Uterus (tissue), 4 donors: Measurements from ENCODE around the gene ISCA2. TPM values are rescaled to one million over a fixed set of nuclear protein-coding genes. Genes with fewer than 3 reads are reported as not detected.

Source experiments
- DNase-seq, 2 donors: peaks; one replicate each; pipeline ENCODE4 v3.0.0-alpha.2; 2019 to 2020
- H3K27ac ChIP-seq, 2 donors: fragments of 200-600 bp; sonication (generic); 1 replicate in 1 of 2; 2 replicates in 1 of 2; pipeline ENCODE4 v1.5.1; 2016 to 2018
- H3K27me3 ChIP-seq, 2 donors: fragments of 200-600 bp; sonication (generic); one replicate each; pipeline ENCODE4 v1.5.1; 2018 to 2019; ENCODE audit warnings: control low read depth in 1 of 2
- H3K36me3 ChIP-seq, 2 donors: fragments of 200-600 bp; sonication (generic); one replicate each; pipeline ENCODE4 v1.5.1; 2019; ENCODE audit warnings: control low read depth in 1 of 2
- H3K4me1 ChIP-seq, 2 donors: fragments of 200-600 bp; sonication (generic); one replicate each; pipeline ENCODE4 v1.5.1; 2018 to 2019; ENCODE audit warnings: control low read depth in 1 of 2
- H3K4me3 ChIP-seq, 2 donors: fragments of 200-600 bp; sonication (generic); 1 replicate in 1 of 2; 2 replicates in 1 of 2; pipeline ENCODE4 v1.5.1; 2018 to 2019; ENCODE audit warnings: mild to moderate bottlenecking in 1 of 2
- H3K9me3 ChIP-seq, 2 donors: fragments of 200-600 bp; sonication (generic); one replicate each; pipeline ENCODE4 v1.5.1; 2019; ENCODE audit warnings: control low read depth in 1 of 2
- POLR2A ChIP-seq, 2 donors: fragments of 450-650 bp; IDR thresholded peaks; one replicate each; pipeline ENCODE4 v1.6.1; 2016; ENCODE audit warnings: antibody characterized with exemption in 2 of 2, mild to moderate bottlenecking in 1 of 2, moderate library complexity in 1 of 2
- intact Hi-C: fragments of 100-400 bp; cut with DNase I; formaldehyde crosslinking; loops from one replicate; pipeline ENCODE4 v1.15.1; 2023; ENCODE audit warnings: low total_unique reads
- total RNA-seq, 4 donors: library from RNA; depleted of rRNA in 3 of 4; stranded (reverse); fragments of >200 nt in 3 of 4; gene quantifications; one replicate each; pipeline versions ENCODE4 v1.1.0 to v1.2.4, GENCODE V29; 2014 to 2023
- TF ChIP-seq, protein P1 (sequence below), 4 experiments: fragments of 200-600 bp in 2 of 4; fragments of 450-650 bp in 2 of 4; sonication (generic) in 2 of 4; IDR thresholded peaks; one replicate each; pipeline ENCODE4 v1.5.1; 2016 to 2019; ENCODE audit warnings: antibody characterized with exemption in 4 of 4, mild to moderate bottlenecking in 2 of 4, moderate library complexity in 1 of 4
- donor health status: DM: yes; HTN: yes; CAD: no.

Gene ISCA2
- total RNA-seq, 4 donors from 2014 or later: 1.0 to 22.2 (median 11.0) TPM

DNA sequence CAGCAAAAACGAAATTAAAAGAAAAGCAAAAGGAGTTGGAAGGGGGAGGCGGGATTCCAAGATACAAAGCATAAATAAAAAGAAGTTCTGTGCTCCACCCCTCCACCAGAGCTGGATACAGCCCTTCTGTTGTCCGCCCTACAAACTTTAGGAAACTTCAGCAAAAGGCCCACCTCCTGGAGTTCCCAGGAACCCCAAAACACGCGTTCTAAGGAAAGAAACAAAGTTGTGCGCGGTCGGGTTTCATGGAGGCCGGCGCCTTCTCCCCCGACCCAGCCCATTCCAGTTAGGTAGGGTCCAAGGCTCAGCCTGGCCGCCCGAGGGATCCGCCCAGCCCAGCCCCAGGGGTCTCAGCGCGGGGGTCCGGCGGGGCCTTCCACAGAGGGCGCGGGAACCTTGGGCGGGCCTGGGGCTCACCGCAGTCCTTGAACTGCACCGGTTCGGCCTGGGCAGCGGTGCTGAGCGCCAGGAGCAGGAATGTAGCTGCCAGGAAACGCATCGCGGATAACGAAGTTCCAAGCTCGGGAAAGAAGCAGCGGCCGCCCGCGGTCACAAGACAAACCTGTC lies 706 bp upstream of the ISCA2 start, which contains the start of gene NPC2:
NPC2 (minus strand) TSS at position 530 of the 567 bp plus-strand sequence; CDS start at position 499, 31 bp downstream.
- Histone ChIP-seq H3K36me3 (no peaks in the 10 kb centered on the region), H3K4me3 (peak within 1 kb of the TSS; percentile 82 to 92), H3K27ac (peak within 1 kb of the TSS; percentile 98 to 99), H3K27me3 (no peaks in the 10 kb centered on the region), H3K4me1 (peaks cover 0 to 8% of the 10 kb centered on the region in 2 donors), H3K9me3 (no peaks in the 10 kb centered on the region)
- TF ChIP-seq POLR2A (IDR thresholded peaks at IDR 0.05): peak; percentile 73 to 77
- TF ChIP-seq, protein P1, sequence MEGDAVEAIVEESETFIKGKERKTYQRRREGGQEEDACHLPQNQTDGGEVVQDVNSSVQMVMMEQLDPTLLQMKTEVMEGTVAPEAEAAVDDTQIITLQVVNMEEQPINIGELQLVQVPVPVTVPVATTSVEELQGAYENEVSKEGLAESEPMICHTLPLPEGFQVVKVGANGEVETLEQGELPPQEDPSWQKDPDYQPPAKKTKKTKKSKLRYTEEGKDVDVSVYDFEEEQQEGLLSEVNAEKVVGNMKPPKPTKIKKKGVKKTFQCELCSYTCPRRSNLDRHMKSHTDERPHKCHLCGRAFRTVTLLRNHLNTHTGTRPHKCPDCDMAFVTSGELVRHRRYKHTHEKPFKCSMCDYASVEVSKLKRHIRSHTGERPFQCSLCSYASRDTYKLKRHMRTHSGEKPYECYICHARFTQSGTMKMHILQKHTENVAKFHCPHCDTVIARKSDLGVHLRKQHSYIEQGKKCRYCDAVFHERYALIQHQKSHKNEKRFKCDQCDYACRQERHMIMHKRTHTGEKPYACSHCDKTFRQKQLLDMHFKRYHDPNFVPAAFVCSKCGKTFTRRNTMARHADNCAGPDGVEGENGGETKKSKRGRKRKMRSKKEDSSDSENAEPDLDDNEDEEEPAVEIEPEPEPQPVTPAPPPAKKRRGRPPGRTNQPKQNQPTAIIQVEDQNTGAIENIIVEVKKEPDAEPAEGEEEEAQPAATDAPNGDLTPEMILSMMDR (IDR thresholded peaks at IDR 0.05): no peak
- intact Hi-C loops: no loop called here
- no peak for DNase-seq

DNA sequence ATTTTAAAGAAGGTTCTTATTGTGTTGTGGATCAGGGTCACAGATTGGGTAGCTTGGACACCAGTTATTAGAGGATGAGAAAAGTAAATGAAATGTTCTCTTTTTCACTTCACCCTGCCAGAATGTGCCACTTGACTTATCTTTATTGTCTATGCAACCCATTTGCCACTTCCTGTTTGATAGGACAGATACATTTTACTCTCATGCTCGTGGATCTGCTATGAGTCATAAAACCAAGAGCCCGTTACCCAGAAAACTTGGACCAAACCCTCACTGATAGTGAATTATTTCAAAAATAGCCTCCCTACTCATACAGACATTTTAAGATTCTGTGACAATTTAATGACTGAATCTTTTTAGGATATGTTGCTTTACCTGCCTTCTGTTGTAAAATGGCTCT lies 1.8 kb downstream of the ISCA2 start:
- H3K36me3 ChIP-seq: no peaks in the 10 kb centered on the region
- H3K9me3 ChIP-seq: no peaks in the 10 kb centered on the region
- H3K4me3 ChIP-seq: no peak overlapping the region
- no peaks in the 10 kb centered on the region for H3K4me1 ChIP-seq
- DNase-seq: no peak
- TF ChIP-seq, protein P1 (IDR thresholded peaks at IDR 0.05): no peak
- TF ChIP-seq POLR2A (IDR thresholded peaks at IDR 0.05): no peak
- no peak overlapping the region for H3K27ac ChIP-seq
- intact Hi-C loops: no loop called here
- H3K27me3 ChIP-seq: no peaks in the 10 kb centered on the region

DNA sequence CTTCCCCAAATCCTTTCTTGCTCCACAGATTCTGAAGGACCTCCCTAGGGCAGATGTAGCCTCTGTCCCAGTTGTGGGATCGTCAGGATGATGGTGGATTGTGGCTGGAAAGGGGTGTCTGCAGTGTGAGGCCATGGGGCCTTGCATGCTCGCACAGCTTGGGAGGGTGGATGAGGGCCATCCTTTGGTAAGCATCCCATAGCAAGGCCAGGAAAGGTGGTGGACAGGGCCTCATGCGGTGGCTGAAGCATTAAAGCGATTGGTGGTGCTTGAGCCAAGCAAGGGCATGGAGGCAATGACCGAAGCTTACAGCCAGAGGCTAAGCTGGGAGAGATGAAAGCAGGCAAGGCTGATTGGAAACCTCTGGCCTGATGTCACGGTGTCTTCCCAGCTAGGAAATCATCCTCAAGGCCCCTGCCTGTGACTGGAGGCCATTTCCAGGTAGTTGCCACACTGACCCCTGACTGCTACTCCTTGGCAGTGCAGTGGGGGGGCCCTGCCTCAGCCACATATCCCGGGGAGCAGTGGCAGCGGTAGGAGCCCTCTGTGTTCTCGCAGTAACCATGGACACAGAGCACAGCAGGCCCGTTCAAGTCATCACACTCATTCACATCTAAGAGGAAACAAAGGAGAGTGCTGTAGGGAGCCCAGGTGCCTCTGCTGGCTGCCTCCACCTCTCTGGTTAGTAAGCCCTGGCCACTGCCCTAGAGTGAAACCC lies 7.0 kb downstream of the ISCA2 start:
- TF ChIP-seq POLR2A (IDR thresholded peaks at IDR 0.05): no peak
- TF ChIP-seq, protein P1 (IDR thresholded peaks at IDR 0.05): no peak
- intact Hi-C loops: loop anchor here (5.0 to 10.0 kb wide), 2 partner anchors 112 to 214 kb away; partner anchors contain the start of genes AREL1, FCF1 and LTBP2
- peak in 1 of 2 donors; percentile 17 for DNase-seq
- Histone ChIP-seq H3K4me1 (no peaks in the 10 kb centered on the region), H3K9me3 (no peaks in the 10 kb centered on the region), H3K4me3 (no peak overlapping the region), H3K27ac (peak overlapping the region in 1 of 2 donors; percentile 64), H3K36me3 (no peaks in the 10 kb centered on the region), H3K27me3 (no peaks in the 10 kb centered on the region)

DNA sequence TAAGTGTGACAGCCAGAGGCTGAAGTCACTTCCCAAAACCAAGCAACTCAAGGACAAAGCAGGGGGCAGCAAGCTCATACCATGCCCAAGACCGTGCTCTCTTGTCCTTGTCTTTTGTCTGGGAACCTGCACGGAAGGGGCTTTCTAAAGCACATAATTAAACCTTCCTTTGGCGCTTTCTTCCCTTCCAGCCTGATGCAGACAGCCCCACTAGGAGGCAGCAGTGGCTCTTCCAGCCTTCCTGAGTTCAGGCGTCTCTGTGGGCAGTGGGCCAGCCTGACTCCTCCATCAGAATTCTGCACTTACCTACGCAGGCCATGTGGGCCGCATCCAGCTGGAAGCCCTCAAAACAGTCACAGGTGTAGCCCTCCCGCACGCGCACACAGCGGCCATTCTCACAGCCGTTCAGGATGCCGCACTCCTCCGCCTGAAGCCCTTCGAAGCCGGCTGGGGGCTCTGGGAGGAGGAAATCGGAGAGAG lies 7.6 kb downstream of the ISCA2 start:
- H3K27ac ChIP-seq: peak overlapping the region; percentile 4 to 64
- H3K9me3 ChIP-seq: no peaks in the 10 kb centered on the region
- no peaks in the 10 kb centered on the region for H3K27me3 ChIP-seq
- H3K36me3 ChIP-seq: no peaks in the 10 kb centered on the region
- no peak overlapping the region for H3K4me3 ChIP-seq
- no peaks in the 10 kb centered on the region for H3K4me1 ChIP-seq
- intact Hi-C loops: loop anchor here (5.0 to 10.0 kb wide), 2 partner anchors 111 to 214 kb away; partner anchors contain the start of genes AREL1, FCF1 and LTBP2
- TF ChIP-seq, protein P1 (IDR thresholded peaks at IDR 0.05): peak; percentile 70 to 87 (median 82)
- TF ChIP-seq POLR2A (IDR thresholded peaks at IDR 0.05): no peak
- peak; percentile 88 to 92 for DNase-seq

- intact Hi-C loops: loop anchor here (5.0 to 10.0 kb wide), 2 partner anchors 111 to 213 kb away; partner anchors contain the start of genes AREL1, FCF1 and LTBP2
Measured at GRCh38 chr14:74501691-74502090, 8.1 kb downstream of the ISCA2 start.

More at GRCh38 chr14:74501691-74502090, 8.1 kb downstream of the ISCA2 start:
- Histone ChIP-seq H3K27me3 (no peaks in the 10 kb centered on the region), H3K27ac (peak overlapping the region; percentile 4 to 64), H3K4me3 (no peak overlapping the region), H3K9me3 (no peaks in the 10 kb centered on the region), H3K4me1 (no peaks in the 10 kb centered on the region), H3K36me3 (no peaks in the 10 kb centered on the region)
- no peak for DNase-seq
- no peak for TF ChIP-seq POLR2A (IDR thresholded peaks at IDR 0.05)
- TF ChIP-seq, protein P1 (IDR thresholded peaks at IDR 0.05): no peak
